Liver (tissue), 9 donors: Measurements from ENCODE around the gene CUL1. TPM values are rescaled to one million over a fixed set of nuclear protein-coding genes. Genes with fewer than 3 reads are reported as not detected.

Experiments
- DNase-seq: peaks from one replicate; pipeline ENCODE4 v3.0.0-alpha.2; 2017; ENCODE audit warnings: low spot score
- H3K27ac ChIP-seq, 2 donors: one replicate each; pipeline ENCODE4 v1.7.0; 2013; ENCODE audit warnings: inconsistent platforms in 2 of 2, low read length in 2 of 2, control low read depth in 1 of 2, low read depth in 1 of 2, mild to moderate bottlenecking in 1 of 2
- H3K27me3 ChIP-seq, 4 donors: one replicate each; pipeline versions ENCODE4 v1.6.1 to v1.7.0; 2013; ENCODE audit warnings: low read length in 3 of 4, inconsistent platforms in 1 of 4, mild to moderate bottlenecking in 1 of 4, moderate library complexity in 1 of 4; ENCODE audit not compliant: control insufficient read depth in 4 of 4, insufficient read depth in 4 of 4
- H3K36me3 ChIP-seq, 4 donors: one replicate each; pipeline versions ENCODE4 v1.6.1 to v1.7.0; 2013; ENCODE audit warnings: low read length in 3 of 4, mild to moderate bottlenecking in 3 of 4, low read depth in 1 of 4, moderate library complexity in 1 of 4; ENCODE audit not compliant: control insufficient read depth in 4 of 4, insufficient read depth in 3 of 4
- H3K4me1 ChIP-seq, 4 donors: one replicate each; pipeline versions ENCODE4 v1.6.1 to v1.7.0; 2013; ENCODE audit warnings: low read length in 3 of 4, mild to moderate bottlenecking in 3 of 4, moderate library complexity in 1 of 4; ENCODE audit not compliant: control insufficient read depth in 4 of 4, insufficient read depth in 4 of 4
- H3K4me3 ChIP-seq, 3 donors: one replicate each; pipeline versions ENCODE4 v1.6.1 to v1.7.0; 2013; ENCODE audit warnings: low read length in 3 of 3, control low read depth in 1 of 3, low read depth in 1 of 3, mild to moderate bottlenecking in 1 of 3
- H3K9ac ChIP-seq, 2 donors: one replicate each; pipeline ENCODE4 v1.7.0; 2013; ENCODE audit warnings: low read length in 2 of 2, mild to moderate bottlenecking in 2 of 2, moderate library complexity in 2 of 2, control low read depth in 1 of 2, low read depth in 1 of 2
- H3K9me3 ChIP-seq, 4 donors: one replicate each; pipeline versions ENCODE4 v1.6.1 to v1.7.0; 2013; ENCODE audit warnings: low read length in 3 of 4; ENCODE audit not compliant: control insufficient read depth in 4 of 4
- EGR1 ChIP-seq, 2 donors: IDR thresholded peaks; 2 replicates each; pipeline ENCODE4 v1.6.1; 2016 to 2018; ENCODE audit warnings: antibody characterized with exemption in 2 of 2, low read depth in 2 of 2
- FOXA1 ChIP-seq: IDR thresholded peaks from 2 replicates; pipeline ENCODE4 v1.6.1; 2016; ENCODE audit warnings: antibody characterized with exemption
- FOXA2 ChIP-seq: IDR thresholded peaks from 2 replicates; pipeline ENCODE4 v1.6.1; 2016; ENCODE audit warnings: antibody characterized with exemption
- GABPA ChIP-seq, 2 donors: IDR thresholded peaks in 1 of 2; conservative IDR thresholded peaks in 1 of 2; 2 replicates each; pipeline ENCODE4 v1.6.1; 2016; ENCODE audit warnings: antibody characterized with exemption in 2 of 2, mild to moderate bottlenecking in 1 of 2, moderate library complexity in 1 of 2
- HNF4A ChIP-seq, 2 donors: conservative IDR thresholded peaks; 2 replicates each; pipeline ENCODE4 v1.6.1; 2016; ENCODE audit warnings: antibody characterized with exemption in 2 of 2, mild to moderate bottlenecking in 2 of 2
- HNF4G ChIP-seq: IDR thresholded peaks from 2 replicates; pipeline ENCODE4 v1.6.1; 2016; ENCODE audit warnings: antibody characterized with exemption
- JUND ChIP-seq, 2 donors: IDR thresholded peaks; 2 replicates each; pipeline ENCODE4 v1.6.1; 2016; ENCODE audit warnings: antibody characterized with exemption in 2 of 2
- NR2F2 ChIP-seq: IDR thresholded peaks from 2 replicates; pipeline ENCODE4 v1.6.1; 2016; ENCODE audit warnings: antibody characterized with exemption
- RAD21 ChIP-seq, 2 donors: IDR thresholded peaks; 2 replicates each; pipeline ENCODE4 v1.6.1; 2016; ENCODE audit warnings: antibody characterized with exemption in 2 of 2, mild to moderate bottlenecking in 2 of 2
- RXRA ChIP-seq, 2 donors: IDR thresholded peaks; 2 replicates each; pipeline ENCODE4 v1.6.1; 2017 to 2018; ENCODE audit warnings: antibody characterized with exemption in 2 of 2, mild to moderate bottlenecking in 1 of 2
- SP1 ChIP-seq: IDR thresholded peaks from 2 replicates; pipeline ENCODE4 v1.6.1; 2018; ENCODE audit warnings: antibody characterized with exemption, mild to moderate bottlenecking
- TAF1 ChIP-seq: conservative IDR thresholded peaks from 2 replicates; pipeline ENCODE4 v1.6.1; 2016; ENCODE audit warnings: antibody characterized with exemption, mild to moderate bottlenecking
- YY1 ChIP-seq: IDR thresholded peaks from 2 replicates; pipeline ENCODE4 v1.6.1; 2016; ENCODE audit warnings: antibody characterized with exemption, mild to moderate bottlenecking
- WGBS: extraction: QIAGEN DNeasy Blood & Tissue Kit; methylation state at CpG from one replicate; pipeline ENCODE4 v1.1.7; 2013; 5-methylcytosine and 5-hydroxymethylcytosine counted together
- polyA plus RNA-seq, 2 donors: library from polyadenylated mRNA; stranded (reverse) in 1 of 2; unstranded in 1 of 2; fragments of 200-250 nt in 1 of 2; fragments of >200 nt in 1 of 2; fragmentation: Nextera tagmentation in 1 of 2; extraction: Ambion mirVana in 1 of 2; gene quantifications; one replicate each; pipeline versions ENCODE4 v1.2.1 to v1.2.3, GENCODE V29; 2013 to 2015
- total RNA-seq, 2 donors: library from RNA; depleted of rRNA; stranded (reverse); fragments of >200 nt; gene quantifications; one replicate each; pipeline ENCODE4 v1.2.3, GENCODE V29; 2014
- TF ChIP-seq, protein P1 (sequence below): fragments of 150-350 bp; IDR thresholded peaks from 2 replicates; pipeline ENCODE4 v1.5.1; 2017; ENCODE audit warnings: improper control_type of control experiment, low read depth, low read length; ENCODE audit not compliant: missing input control
- TF ChIP-seq, protein P2 (sequence below): IDR thresholded peaks from 2 replicates; pipeline ENCODE4 v1.6.1; 2016; ENCODE audit warnings: antibody characterized with exemption
- TF ChIP-seq, protein P3 (sequence below): IDR thresholded peaks from 2 replicates; pipeline ENCODE4 v1.6.1; 2016; ENCODE audit warnings: antibody characterized with exemption
- TF ChIP-seq, protein P4 (sequence below): IDR thresholded peaks from 2 replicates; pipeline ENCODE4 v1.6.1; 2016; ENCODE audit warnings: antibody characterized with exemption, mild to moderate bottlenecking
- TF ChIP-seq, protein P5 (sequence below): IDR thresholded peaks from 2 replicates; pipeline ENCODE4 v1.6.1; 2016; ENCODE audit warnings: antibody characterized with exemption
- donor health status: healthy.
- donor health status: healthy.
- donor health status: healthy.
- donor health status: healthy.
- donor health status: healthy.

Gene CUL1
- total and polyA plus RNA-seq, 4 donors, result 21.7 to 56.7 (median 26.7) TPM

DNA sequence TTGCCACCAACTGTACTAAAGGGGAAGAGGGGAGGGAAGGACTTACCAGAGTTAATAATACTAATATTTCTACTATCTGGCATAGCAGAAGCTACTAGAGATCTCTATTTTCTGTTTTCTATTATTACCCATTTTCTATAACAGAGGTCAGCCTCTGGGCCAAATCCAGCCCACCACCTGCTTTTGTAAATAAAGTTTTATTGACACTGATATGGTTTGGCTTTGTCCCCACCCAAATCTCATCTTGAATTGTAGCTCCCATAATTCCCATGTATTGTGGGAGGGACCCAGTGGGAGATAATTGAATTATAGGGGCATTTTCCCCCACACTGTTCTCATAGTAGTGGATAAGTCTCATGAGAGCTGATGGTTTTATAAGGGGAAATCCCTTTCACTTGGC, 45.9 kb upstream of the CUL1 start:
- Histone ChIP-seq H3K9me3 (no peaks in the 10 kb centered on the region), H3K4me3 (no peak overlapping the region), H3K9ac (no peak overlapping the region), H3K4me1 (no peaks in the 10 kb centered on the region), H3K36me3 (no peaks in the 10 kb centered on the region), H3K27ac (no peak overlapping the region), H3K27me3 (no peaks in the 10 kb centered on the region)
- TF ChIP-seq FOXA2 (no peak), RXRA (IDR thresholded peaks at IDR 0.05) (no peak), RAD21 (IDR thresholded peaks at IDR 0.05) (no peak), JUND (IDR thresholded peaks at IDR 0.05) (no peak), HNF4G (no peak), TAF1 (no peak), EGR1 (IDR thresholded peaks at IDR 0.05; ENCODE audit: low read depth in 2 of 2) (no peak), NR2F2 (no peak), YY1 (no peak), FOXA1 (no peak), HNF4A (conservative IDR thresholded peaks at IDR 0.05) (no peak), GABPA (IDR thresholded peaks at IDR 0.05 in 1 of 2, conservative IDR thresholded peaks at IDR 0.05 in 1 of 2) (no peak), SP1 (no peak)
- TF ChIP-seq, protein P1, sequence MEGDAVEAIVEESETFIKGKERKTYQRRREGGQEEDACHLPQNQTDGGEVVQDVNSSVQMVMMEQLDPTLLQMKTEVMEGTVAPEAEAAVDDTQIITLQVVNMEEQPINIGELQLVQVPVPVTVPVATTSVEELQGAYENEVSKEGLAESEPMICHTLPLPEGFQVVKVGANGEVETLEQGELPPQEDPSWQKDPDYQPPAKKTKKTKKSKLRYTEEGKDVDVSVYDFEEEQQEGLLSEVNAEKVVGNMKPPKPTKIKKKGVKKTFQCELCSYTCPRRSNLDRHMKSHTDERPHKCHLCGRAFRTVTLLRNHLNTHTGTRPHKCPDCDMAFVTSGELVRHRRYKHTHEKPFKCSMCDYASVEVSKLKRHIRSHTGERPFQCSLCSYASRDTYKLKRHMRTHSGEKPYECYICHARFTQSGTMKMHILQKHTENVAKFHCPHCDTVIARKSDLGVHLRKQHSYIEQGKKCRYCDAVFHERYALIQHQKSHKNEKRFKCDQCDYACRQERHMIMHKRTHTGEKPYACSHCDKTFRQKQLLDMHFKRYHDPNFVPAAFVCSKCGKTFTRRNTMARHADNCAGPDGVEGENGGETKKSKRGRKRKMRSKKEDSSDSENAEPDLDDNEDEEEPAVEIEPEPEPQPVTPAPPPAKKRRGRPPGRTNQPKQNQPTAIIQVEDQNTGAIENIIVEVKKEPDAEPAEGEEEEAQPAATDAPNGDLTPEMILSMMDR, result no peak
- TF ChIP-seq, protein P2, sequence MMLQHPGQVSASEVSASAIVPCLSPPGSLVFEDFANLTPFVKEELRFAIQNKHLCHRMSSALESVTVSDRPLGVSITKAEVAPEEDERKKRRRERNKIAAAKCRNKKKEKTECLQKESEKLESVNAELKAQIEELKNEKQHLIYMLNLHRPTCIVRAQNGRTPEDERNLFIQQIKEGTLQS, result no peak
- TF ChIP-seq, protein P3, sequence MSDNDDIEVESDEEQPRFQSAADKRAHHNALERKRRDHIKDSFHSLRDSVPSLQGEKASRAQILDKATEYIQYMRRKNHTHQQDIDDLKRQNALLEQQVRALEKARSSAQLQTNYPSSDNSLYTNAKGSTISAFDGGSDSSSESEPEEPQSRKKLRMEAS, result no peak
- TF ChIP-seq, protein P4, sequence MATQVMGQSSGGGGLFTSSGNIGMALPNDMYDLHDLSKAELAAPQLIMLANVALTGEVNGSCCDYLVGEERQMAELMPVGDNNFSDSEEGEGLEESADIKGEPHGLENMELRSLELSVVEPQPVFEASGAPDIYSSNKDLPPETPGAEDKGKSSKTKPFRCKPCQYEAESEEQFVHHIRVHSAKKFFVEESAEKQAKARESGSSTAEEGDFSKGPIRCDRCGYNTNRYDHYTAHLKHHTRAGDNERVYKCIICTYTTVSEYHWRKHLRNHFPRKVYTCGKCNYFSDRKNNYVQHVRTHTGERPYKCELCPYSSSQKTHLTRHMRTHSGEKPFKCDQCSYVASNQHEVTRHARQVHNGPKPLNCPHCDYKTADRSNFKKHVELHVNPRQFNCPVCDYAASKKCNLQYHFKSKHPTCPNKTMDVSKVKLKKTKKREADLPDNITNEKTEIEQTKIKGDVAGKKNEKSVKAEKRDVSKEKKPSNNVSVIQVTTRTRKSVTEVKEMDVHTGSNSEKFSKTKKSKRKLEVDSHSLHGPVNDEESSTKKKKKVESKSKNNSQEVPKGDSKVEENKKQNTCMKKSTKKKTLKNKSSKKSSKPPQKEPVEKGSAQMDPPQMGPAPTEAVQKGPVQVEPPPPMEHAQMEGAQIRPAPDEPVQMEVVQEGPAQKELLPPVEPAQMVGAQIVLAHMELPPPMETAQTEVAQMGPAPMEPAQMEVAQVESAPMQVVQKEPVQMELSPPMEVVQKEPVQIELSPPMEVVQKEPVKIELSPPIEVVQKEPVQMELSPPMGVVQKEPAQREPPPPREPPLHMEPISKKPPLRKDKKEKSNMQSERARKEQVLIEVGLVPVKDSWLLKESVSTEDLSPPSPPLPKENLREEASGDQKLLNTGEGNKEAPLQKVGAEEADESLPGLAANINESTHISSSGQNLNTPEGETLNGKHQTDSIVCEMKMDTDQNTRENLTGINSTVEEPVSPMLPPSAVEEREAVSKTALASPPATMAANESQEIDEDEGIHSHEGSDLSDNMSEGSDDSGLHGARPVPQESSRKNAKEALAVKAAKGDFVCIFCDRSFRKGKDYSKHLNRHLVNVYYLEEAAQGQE, result no peak
- TF ChIP-seq, protein P5, sequence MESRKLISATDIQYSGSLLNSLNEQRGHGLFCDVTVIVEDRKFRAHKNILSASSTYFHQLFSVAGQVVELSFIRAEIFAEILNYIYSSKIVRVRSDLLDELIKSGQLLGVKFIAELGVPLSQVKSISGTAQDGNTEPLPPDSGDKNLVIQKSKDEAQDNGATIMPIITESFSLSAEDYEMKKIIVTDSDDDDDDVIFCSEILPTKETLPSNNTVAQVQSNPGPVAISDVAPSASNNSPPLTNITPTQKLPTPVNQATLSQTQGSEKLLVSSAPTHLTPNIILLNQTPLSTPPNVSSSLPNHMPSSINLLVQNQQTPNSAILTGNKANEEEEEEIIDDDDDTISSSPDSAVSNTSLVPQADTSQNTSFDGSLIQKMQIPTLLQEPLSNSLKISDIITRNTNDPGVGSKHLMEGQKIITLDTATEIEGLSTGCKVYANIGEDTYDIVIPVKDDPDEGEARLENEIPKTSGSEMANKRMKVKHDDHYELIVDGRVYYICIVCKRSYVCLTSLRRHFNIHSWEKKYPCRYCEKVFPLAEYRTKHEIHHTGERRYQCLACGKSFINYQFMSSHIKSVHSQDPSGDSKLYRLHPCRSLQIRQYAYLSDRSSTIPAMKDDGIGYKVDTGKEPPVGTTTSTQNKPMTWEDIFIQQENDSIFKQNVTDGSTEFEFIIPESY, result no peak
- DNase-seq, result no peak

DNA sequence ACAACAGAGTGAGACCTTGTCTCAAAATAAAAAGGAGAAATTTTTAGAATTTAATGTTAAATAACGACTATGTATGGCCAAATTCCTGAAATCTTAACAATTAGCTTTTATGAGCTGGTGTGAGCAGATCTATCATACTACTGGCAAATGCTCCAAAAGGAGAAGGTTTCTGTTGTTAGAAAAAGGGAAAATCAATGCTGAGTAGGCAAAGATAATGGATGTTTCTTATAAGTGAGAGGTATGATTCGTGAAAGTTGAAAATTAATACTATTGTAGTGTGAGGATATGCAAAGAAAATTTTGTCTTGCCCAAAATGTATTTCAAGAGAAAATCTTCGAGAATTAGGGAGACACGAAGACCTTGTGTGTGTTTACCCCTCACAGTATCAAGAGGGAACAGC, 40.8 kb upstream of the CUL1 start:
- no peak for DNase-seq
- 88% methylated on average over 4 of the region's 4 CpGs for WGBS
- no peaks in the 10 kb centered on the region for H3K4me1 ChIP-seq
- no peaks in the 10 kb centered on the region for H3K36me3 ChIP-seq
- H3K27ac ChIP-seq, result no peak overlapping the region
- TF ChIP-seq RXRA (IDR thresholded peaks at IDR 0.05) (no peak), SP1 (no peak), FOXA1 (no peak), GABPA (IDR thresholded peaks at IDR 0.05 in 1 of 2, conservative IDR thresholded peaks at IDR 0.05 in 1 of 2) (no peak), TAF1 (no peak), NR2F2 (no peak)
- TF ChIP-seq, protein P3, result no peak
- TF ChIP-seq, protein P4, result no peak
- H3K4me3 ChIP-seq, result no peak overlapping the region
- H3K9ac ChIP-seq, result no peak overlapping the region
- no peaks in the 10 kb centered on the region for H3K9me3 ChIP-seq
- no peaks in the 10 kb centered on the region for H3K27me3 ChIP-seq
